SHP77 (cell line): ENCODE measurements around the gene PAM16.
A peak's percentile ranks its signal among the peaks of the same experiment; 100 is the strongest.
"Not testable (repeated sequence)": the region's sequence is repeated elsewhere in the genome, so short reads cannot be mapped to it uniquely, and the experiment has no call there.

Source experiments
- DNase-seq, 2 experiments: peaks; one replicate each; lab custom pipeline; 2025; lab: John Stamatoyannopoulos, UW

PAM16 gene

GRCh38 chr16:4350787-4351659 is at the start of gene PAM16:
Gene PAM16 (minus strand): TSS chr16:4351321. CDS start chr16:4351234, 87 bp downstream.
- peak; percentile 90 to 91 for DNase-seq

- no peak for DNase-seq
These were observed 48.0 kb upstream of the PAM16 start for GRCh38 chr16:4399001-4399730.

- no peak for DNase-seq
These were observed 44.1 kb upstream of the PAM16 start for GRCh38 chr16:4395055-4395726.

GRCh38 chr16:4393850-4394249 is 42.7 kb upstream of the PAM16 start:
- DNase-seq = not testable (repeated sequence)

GRCh38 chr16:4393240-4393600 is 42.1 kb upstream of the PAM16 start:
- no peak for DNase-seq

GRCh38 chr16:4392382-4393239 is 41.5 kb upstream of the PAM16 start:
- peak in 1 of 2 experiments; percentile 79 for DNase-seq

GRCh38 chr16:4391631-4392381 is 40.7 kb upstream of the PAM16 start:
- peak in 1 of 2 experiments; percentile 34 for DNase-seq

- no peak for DNase-seq
These were observed 39.4 kb upstream of the PAM16 start for GRCh38 chr16:4390266-4391260.

GRCh38 chr16:4389051-4389955 is 38.2 kb upstream of the PAM16 start:
- DNase-seq = no peak

- no peak for DNase-seq
These were observed 37.3 kb upstream of the PAM16 start for GRCh38 chr16:4388271-4389021.

GRCh38 chr16:4387781-4388180 is 36.7 kb upstream of the PAM16 start:
- DNase-seq = no peak

GRCh38 chr16:4386951-4387565 is 35.9 kb upstream of the PAM16 start:
- DNase-seq = no peak

GRCh38 chr16:4386451-4386805 is 35.3 kb upstream of the PAM16 start:
- DNase-seq = no peak

GRCh38 chr16:4385789-4386450 is 34.8 kb upstream of the PAM16 start:
- no peak for DNase-seq

GRCh38 chr16:4385066-4385788 is 34.1 kb upstream of the PAM16 start:
- no peak for DNase-seq

GRCh38 chr16:4384509-4384942 is 33.4 kb upstream of the PAM16 start:
- no peak for DNase-seq
